GM10248 (cell line): ENCODE data around the gene AGPAT2.
"Not testable (repeated sequence)": the region's sequence is repeated elsewhere in the genome, so short reads cannot be mapped to it uniquely, and the experiment has no call there.

ENCODE experiments used
- CTCF ChIA-PET: fragments of 300-600 bp; sonication (Branson Sonifier 250); formaldehyde crosslinking; extraction: SDS; loops from one replicate; lab custom pipeline; 2021; ENCODE audit warnings: antibody characterized with exemption; lab: Yijun Ruan, JAX
- POLR2A ChIA-PET: fragments of 350-650 bp; sonication (Branson Sonifier 250); formaldehyde crosslinking; extraction: SDS; loops from one replicate; lab custom pipeline; 2020; ENCODE audit warnings: antibody characterized with exemption; lab: Yijun Ruan, JAX
- DNase-seq: peaks from one replicate; pipeline ENCODE4 v3.0.0; 2012; ENCODE audit errors: extremely low spot score
- CTCF ChIP-seq: IDR thresholded peaks from 2 replicates; pipeline ENCODE4 v1.5.1; 2012; ENCODE audit warnings: mild to moderate bottlenecking, low read depth; ENCODE audit errors: extremely low read depth, missing control alignments, control extremely low read depth

The AGPAT2 gene

GRCh38 chr9:136711751-136712689 lies 24.8 kb upstream of the AGPAT2 start, which contains the start of gene DIPK1B:
TSS of gene DIPK1B (plus strand) at chr9:136712572. CDS start at chr9:136712666, 94 bp downstream.
- ChIA-PET POLR2A (no interaction called here), CTCF (no interaction called here)
- TF ChIP-seq CTCF, result no peak
- no peak for DNase-seq

GRCh38 chr9:136711219-136711648 lies 24.0 kb upstream of the AGPAT2 start:
- DNase-seq, CTCF ChIA-PET, POLR2A ChIA-PET: not testable (repeated sequence)

- ChIA-PET CTCF (no interaction called here), POLR2A (no interaction called here)
- TF ChIP-seq CTCF, result no peak
Measured at GRCh38 chr9:136710543-136710942, 23.3 kb upstream of the AGPAT2 start.

GRCh38 chr9:136709454-136710109 lies 22.3 kb upstream of the AGPAT2 start:
- no peak for DNase-seq
- CTCF ChIA-PET, result no interaction called here
- POLR2A ChIA-PET, result no interaction called here
- no peak for TF ChIP-seq CTCF

More at GRCh38 chr9:136710543-136710942, 23.3 kb upstream of the AGPAT2 start:
- DNase-seq, result no peak

DNA sequence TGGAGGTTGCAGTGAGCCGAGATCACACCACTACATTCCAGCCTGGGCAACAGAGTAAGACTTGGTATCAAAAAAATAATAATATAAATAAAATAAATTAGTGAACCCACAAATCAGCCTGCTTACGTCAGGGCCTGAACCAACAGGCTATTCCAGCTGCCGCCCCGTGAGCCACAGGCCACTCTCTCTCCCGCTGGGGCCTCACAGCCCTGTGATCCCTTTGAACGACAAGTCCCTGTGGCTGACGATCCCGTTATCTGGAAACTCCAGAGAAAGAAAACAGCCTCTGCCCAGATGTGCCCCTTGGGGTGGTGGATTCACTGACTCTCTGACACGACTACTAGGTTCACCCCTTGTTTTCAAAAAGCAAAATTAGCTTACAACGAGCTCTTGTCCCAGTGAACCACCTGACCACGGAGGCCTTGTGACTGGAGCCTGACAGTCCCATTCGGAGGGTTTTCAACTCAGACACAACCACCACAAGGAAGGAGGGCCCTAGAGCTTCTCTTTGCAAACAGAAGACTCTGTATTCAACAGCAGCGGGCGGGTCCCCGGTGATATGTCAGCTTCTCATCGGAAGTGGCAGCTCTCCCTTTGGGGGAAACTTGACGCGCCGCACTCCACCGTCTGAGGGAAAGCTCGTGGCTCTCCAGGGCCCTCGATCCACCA lies 20.7 kb upstream of the AGPAT2 start:
- no peak for DNase-seq
- TF ChIP-seq CTCF, result no peak
- POLR2A ChIA-PET, result no interaction called here
- CTCF ChIA-PET, result interaction anchor here (1.1 to 2.7 kb wide), 2 partner anchors 10 to 20 kb away, joined by 3 to 16 read pairs; no protein-coding TSS in a partner anchor

DNA sequence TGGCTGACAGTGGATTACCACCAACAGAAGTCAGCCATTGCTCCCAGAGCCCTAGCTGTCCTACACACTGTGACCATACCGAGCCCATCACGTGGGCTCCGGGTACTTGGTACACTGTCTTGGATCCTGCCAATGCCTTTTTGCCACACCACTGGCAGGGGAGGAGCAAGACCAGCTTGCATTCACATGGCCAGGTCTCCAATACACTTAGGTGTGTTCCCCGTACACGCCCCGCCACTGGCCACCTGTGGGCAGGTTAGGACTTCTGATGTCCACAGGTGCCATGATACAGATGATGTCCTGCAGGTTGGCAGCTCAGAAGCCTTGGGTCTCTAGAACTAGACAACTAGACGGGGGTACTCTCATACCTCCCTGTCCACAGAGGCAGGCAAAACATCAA lies 19.8 kb upstream of the AGPAT2 start:
- POLR2A ChIA-PET, result interaction anchor here (1.2 kb wide), 1 partner anchor 20 kb away, joined by 3 read pairs; no protein-coding TSS in a partner anchor
- TF ChIP-seq CTCF, result no peak
- CTCF ChIA-PET, result interaction anchor here (1.2 to 2.7 kb wide), 3 partner anchors 21 to 322 kb away, joined by 3 to 16 read pairs (median 8); no protein-coding TSS in a partner anchor
- DNase-seq, result no peak
